HG03460 (cell line): Measurements from ENCODE around the gene MBD1.
"Not testable (repeated sequence)": the region's sequence is repeated elsewhere in the genome, so short reads cannot be mapped to it uniquely, and the experiment has no call there.

ENCODE experiments used
- ATAC-seq: cut with Tn5 transposase; IDR thresholded peaks from one replicate; pipeline ENCODE4 v1.9.1; 2021; ENCODE audit not compliant: unreplicated experiment

Gene MBD1

GRCh38 chr18:50274044-50274442, 7.3 kb downstream of the MBD1 start:
- ATAC-seq = no peak

GRCh38 chr18:50273203-50274043, 7.9 kb downstream of the MBD1 start:
- ATAC-seq = no peak

GRCh38 chr18:50272568-50272967, 8.8 kb downstream of the MBD1 start:
- ATAC-seq = no peak

- peak; percentile 71 for ATAC-seq
Measured at GRCh38 chr18:50268022-50268747, 13.1 kb downstream of the MBD1 start.

GRCh38 chr18:50266248-50266704, 15.0 kb downstream of the MBD1 start, which contains the start of gene CFAP53:
CFAP53 (minus strand) TSS chr18:50266495; CDS start chr18:50266404, 91 bp downstream.
- ATAC-seq = peak; percentile 70

- no peak for ATAC-seq
Measured at GRCh38 chr18:50262977-50263376, 18.3 kb downstream of the MBD1 start.

GRCh38 chr18:50250935-50251334, 30.4 kb downstream of the MBD1 start:
- no peak for ATAC-seq

- no peak for ATAC-seq
Measured at GRCh38 chr18:50249576-50249975, 31.7 kb downstream of the MBD1 start.

- ATAC-seq = no peak
Measured at GRCh38 chr18:50247561-50247960, 33.8 kb downstream of the MBD1 start.

- not testable (repeated sequence) for ATAC-seq
Measured at GRCh38 chr18:50241768-50242167, 39.6 kb downstream of the MBD1 start.

GRCh38 chr18:50240080-50240563, 41.2 kb downstream of the MBD1 start:
- no peak for ATAC-seq

- no peak for ATAC-seq
Measured at GRCh38 chr18:50232419-50232818, 48.9 kb downstream of the MBD1 start.

- no peak for ATAC-seq
Measured at GRCh38 chr18:50231621-50232020, 49.7 kb downstream of the MBD1 start.

- ATAC-seq = not testable (repeated sequence)
Measured at GRCh38 chr18:50220249-50220648, 61.1 kb downstream of the MBD1 start.
